Measurements from ENCODE around the gene EPG5.
"Not testable (repeated sequence)": the region's sequence is repeated elsewhere in the genome, so short reads cannot be mapped to it uniquely, and the experiment has no call there.

The EPG5 gene

GRCh38 chr18:45967007-45967706 is at the start of gene EPG5:
TSS of gene EPG5 (minus strand) at chr18:45967329. CDS start at chr18:45967239, 90 bp downstream.
- DNase-seq: peak; percentile 88

- no peak for DNase-seq
These were observed 46.5 kb upstream of the EPG5 start for GRCh38 chr18:46013484-46014189.

GRCh38 chr18:46010676-46011075 is 43.5 kb upstream of the EPG5 start:
- no peak for DNase-seq

- DNase-seq: no peak
These were observed 42.9 kb upstream of the EPG5 start for GRCh38 chr18:46010050-46010449.

- no peak for DNase-seq
These were observed 42.2 kb upstream of the EPG5 start for GRCh38 chr18:46009125-46009840.

GRCh38 chr18:46008531-46008930 is 41.4 kb upstream of the EPG5 start:
- DNase-seq: no peak

GRCh38 chr18:46007165-46007564 is 40.0 kb upstream of the EPG5 start:
- DNase-seq: no peak

- DNase-seq: no peak
These were observed 35.8 kb upstream of the EPG5 start for GRCh38 chr18:46002934-46003333.

GRCh38 chr18:46001892-46002291 is 34.8 kb upstream of the EPG5 start:
- no peak for DNase-seq

- DNase-seq: no peak
These were observed 33.9 kb upstream of the EPG5 start for GRCh38 chr18:46001074-46001473.

- DNase-seq: no peak
These were observed 32.4 kb upstream of the EPG5 start for GRCh38 chr18:45999536-45999935.

GRCh38 chr18:45998244-45998643 is 31.1 kb upstream of the EPG5 start:
- DNase-seq: peak; percentile 16

GRCh38 chr18:45997700-45998151 is 30.6 kb upstream of the EPG5 start:
- peak; percentile 13 for DNase-seq

- DNase-seq: no peak
These were observed 28.3 kb upstream of the EPG5 start for GRCh38 chr18:45995461-45995860.

- no peak for DNase-seq
These were observed 26.3 kb upstream of the EPG5 start for GRCh38 chr18:45993438-45993837.

- not testable (repeated sequence) for DNase-seq
These were observed 25.4 kb upstream of the EPG5 start for GRCh38 chr18:45992527-45992926.

GRCh38 chr18:45991788-45992187 is 24.7 kb upstream of the EPG5 start:
- DNase-seq: no peak

- no peak for DNase-seq
These were observed 17.6 kb upstream of the EPG5 start for GRCh38 chr18:45984546-45985235.

- DNase-seq: no peak
These were observed 14.7 kb upstream of the EPG5 start for GRCh38 chr18:45981821-45982220.

GRCh38 chr18:45980229-45980628 is 13.1 kb upstream of the EPG5 start:
- DNase-seq: no peak

- no peak for DNase-seq
These were observed 11.0 kb upstream of the EPG5 start for GRCh38 chr18:45978084-45978483.

- DNase-seq: no peak
These were observed 9.8 kb upstream of the EPG5 start for GRCh38 chr18:45976974-45977373.

GRCh38 chr18:45976566-45976965 is 9.4 kb upstream of the EPG5 start:
- no peak for DNase-seq

All from activated gamma-delta T cell treated with Interleukin-2 at 50 U/mL for 16 hours (primary cell).